ENCODE measurements around the gene CHST3.

DNA sequence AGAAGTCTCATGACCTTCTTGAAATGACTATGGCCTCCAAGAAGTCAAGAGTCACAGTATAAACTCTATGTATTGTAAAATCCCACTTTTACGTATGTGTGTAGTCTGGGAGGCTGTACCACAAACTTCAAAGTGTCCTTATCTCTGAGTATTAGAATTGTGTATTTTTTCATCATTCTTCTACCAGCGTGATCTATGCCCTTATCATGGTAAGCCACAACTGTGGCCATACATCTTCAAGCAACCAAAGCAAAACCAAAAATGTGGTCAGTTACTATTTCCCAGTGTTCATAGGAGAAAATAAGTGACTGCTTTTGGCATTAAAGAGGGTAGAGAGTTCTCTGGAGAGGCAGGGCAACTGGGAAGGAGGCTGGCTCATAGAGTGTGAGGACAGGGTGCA, 81.4 kb downstream of the CHST3 start:
- TF ChIP-seq POLR2A (IDR thresholded peaks at IDR 0.05) (no peak), CTCF (IDR thresholded peaks at IDR 0.05) (no peak), POLR2AphosphoS5 (IDR thresholded peaks at IDR 0.05) (no peak)
